ENCODE results near the gene TTC31.

Gene TTC31

DNA sequence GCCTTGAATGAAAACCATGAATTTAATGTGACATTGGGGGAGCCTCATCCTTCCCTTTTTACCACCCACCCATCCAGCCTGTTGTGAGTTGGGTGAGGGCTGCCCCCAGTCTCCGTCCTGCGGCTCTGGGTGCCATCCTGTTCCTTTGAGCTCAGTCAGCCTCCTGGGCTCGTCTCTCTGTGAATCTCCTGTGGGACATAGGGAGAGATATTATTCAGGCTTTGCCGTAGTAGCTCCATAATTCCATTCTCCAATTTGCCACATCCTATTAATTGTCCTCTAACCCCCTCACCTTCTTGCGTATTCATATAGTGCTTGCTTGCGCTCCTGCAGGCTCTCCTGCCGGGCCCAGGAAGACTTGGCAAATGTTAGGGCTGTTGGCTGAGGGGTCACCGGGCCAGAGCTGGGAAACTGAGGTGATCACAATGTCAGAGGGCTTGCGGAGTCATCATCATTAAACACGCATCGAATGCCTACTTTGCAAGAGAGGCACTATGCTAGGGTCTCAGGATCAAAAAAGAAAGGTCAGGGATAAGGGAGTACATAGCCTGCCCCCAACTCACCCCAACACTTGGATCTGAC is 43.9 kb downstream of the TTC31 start:
- H3K9ac ChIP-seq (ENCODE audit: low read length in 5 of 5): no peak overlapping the region
- H3K4me1 ChIP-seq (ENCODE audit: control insufficient read depth in 5 of 5, insufficient read depth in 5 of 5, low read length in 5 of 5): peaks cover 2 to 33% (median 26%) of the 10 kb centered on the region in 5 donors
- H3K36me3 ChIP-seq (ENCODE audit: control insufficient read depth in 5 of 5, insufficient read depth in 5 of 5, low read length in 5 of 5): peaks cover 0 to 37% (median 27%) of the 10 kb centered on the region in 5 donors
- peaks cover 0 to 3% (median 0%) of the 10 kb centered on the region in 5 donors for H3K27me3 ChIP-seq (ENCODE audit: control insufficient read depth in 5 of 5, insufficient read depth in 4 of 5, low read length in 5 of 5)
- no peak overlapping the region for H3K27ac ChIP-seq (ENCODE audit: low read depth, low read length)
- no peak overlapping the region for H3K4me3 ChIP-seq (ENCODE audit: low read depth in 1 of 5, low read length in 5 of 5)
- H3K9me3 ChIP-seq (ENCODE audit: control insufficient read depth in 5 of 5, low read length in 5 of 5): no peaks in the 10 kb centered on the region

DNA sequence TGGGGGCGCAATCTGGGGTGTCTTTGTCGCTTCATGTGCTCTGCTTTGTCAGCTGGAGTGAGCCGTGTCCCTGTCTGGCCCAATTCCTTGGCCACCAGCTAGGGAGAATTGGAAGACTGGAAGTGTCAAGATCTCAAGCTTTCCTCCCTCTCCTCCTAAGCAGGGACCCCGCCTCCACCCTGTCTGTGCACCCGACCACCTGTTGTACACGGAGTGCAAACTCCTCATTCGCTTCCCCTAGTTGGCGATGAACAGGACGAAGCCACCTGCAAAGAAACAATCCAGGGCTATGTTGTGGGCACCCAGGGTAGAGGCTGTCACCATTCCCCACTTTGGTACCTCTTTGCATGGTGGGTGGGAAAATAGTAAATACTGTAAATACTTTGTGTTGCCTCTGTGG is 44.9 kb downstream of the TTC31 start:
- Histone ChIP-seq H3K9me3 (ENCODE audit: control insufficient read depth in 5 of 5, low read length in 5 of 5) (no peaks in the 10 kb centered on the region), H3K4me1 (ENCODE audit: control insufficient read depth in 5 of 5, insufficient read depth in 5 of 5, low read length in 5 of 5) (peaks cover 2 to 39% (median 27%) of the 10 kb centered on the region in 5 donors), H3K27me3 (ENCODE audit: control insufficient read depth in 5 of 5, insufficient read depth in 4 of 5, low read length in 5 of 5) (no peaks in the 10 kb centered on the region), H3K36me3 (ENCODE audit: control insufficient read depth in 5 of 5, insufficient read depth in 5 of 5, low read length in 5 of 5) (peaks cover 0 to 43% (median 34%) of the 10 kb centered on the region in 5 donors), H3K4me3 (ENCODE audit: low read depth in 1 of 5, low read length in 5 of 5) (no peak overlapping the region), H3K9ac (ENCODE audit: low read length in 5 of 5) (no peak overlapping the region), H3K27ac (ENCODE audit: low read depth, low read length) (no peak overlapping the region)

DNA sequence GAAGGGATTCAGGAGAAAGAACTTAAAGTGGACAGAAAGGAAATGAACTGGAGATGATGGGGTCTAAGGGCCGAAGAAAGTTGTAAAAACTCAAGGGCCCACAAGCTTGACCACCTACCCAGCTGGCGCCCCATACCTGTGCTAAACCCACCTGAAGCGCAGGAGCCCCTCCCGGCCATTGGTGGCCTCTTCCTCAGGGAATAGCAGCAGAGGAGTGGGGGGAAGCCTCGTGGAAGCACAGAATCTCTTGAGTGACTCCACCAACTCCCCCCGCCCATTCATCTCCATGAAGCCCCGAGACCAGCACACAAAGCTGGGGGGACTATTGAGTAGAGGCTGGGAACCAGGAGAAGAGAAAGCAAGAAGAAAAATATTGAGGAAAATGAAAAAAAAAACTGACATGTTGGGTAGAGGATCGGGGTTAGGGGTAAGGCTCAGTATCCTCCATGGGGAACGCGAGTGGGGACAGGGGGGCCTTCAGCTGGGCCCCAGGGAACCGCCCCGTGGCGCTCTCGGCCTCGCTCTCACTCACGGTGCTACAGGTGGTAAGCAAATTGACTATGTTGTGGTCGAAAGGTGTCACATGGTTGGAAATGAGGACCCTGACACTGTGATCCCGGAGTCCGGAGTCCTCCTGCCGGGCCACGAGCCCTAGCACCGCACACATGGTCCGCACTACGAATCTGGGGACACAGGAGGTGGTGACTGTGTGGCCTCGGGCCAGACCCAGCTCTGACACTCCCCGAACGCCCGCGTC is 45.9 kb downstream of the TTC31 start:
- Histone ChIP-seq H3K27me3 (ENCODE audit: control insufficient read depth in 5 of 5, insufficient read depth in 4 of 5, low read length in 5 of 5) (no peaks in the 10 kb centered on the region), H3K27ac (ENCODE audit: low read depth, low read length) (peak overlapping the region; percentile 76), H3K9me3 (ENCODE audit: control insufficient read depth in 5 of 5, low read length in 5 of 5) (no peaks in the 10 kb centered on the region), H3K4me3 (ENCODE audit: low read depth in 1 of 5, low read length in 5 of 5) (peak overlapping the region; percentile 66 to 95 (median 83)), H3K9ac (ENCODE audit: low read length in 5 of 5) (peak overlapping the region; percentile 48 to 94 (median 82)), H3K4me1 (ENCODE audit: control insufficient read depth in 5 of 5, insufficient read depth in 5 of 5, low read length in 5 of 5) (peaks cover 2 to 39% (median 27%) of the 10 kb centered on the region in 5 donors), H3K36me3 (ENCODE audit: control insufficient read depth in 5 of 5, insufficient read depth in 5 of 5, low read length in 5 of 5) (peaks cover 0 to 53% (median 44%) of the 10 kb centered on the region in 5 donors)

DNA sequence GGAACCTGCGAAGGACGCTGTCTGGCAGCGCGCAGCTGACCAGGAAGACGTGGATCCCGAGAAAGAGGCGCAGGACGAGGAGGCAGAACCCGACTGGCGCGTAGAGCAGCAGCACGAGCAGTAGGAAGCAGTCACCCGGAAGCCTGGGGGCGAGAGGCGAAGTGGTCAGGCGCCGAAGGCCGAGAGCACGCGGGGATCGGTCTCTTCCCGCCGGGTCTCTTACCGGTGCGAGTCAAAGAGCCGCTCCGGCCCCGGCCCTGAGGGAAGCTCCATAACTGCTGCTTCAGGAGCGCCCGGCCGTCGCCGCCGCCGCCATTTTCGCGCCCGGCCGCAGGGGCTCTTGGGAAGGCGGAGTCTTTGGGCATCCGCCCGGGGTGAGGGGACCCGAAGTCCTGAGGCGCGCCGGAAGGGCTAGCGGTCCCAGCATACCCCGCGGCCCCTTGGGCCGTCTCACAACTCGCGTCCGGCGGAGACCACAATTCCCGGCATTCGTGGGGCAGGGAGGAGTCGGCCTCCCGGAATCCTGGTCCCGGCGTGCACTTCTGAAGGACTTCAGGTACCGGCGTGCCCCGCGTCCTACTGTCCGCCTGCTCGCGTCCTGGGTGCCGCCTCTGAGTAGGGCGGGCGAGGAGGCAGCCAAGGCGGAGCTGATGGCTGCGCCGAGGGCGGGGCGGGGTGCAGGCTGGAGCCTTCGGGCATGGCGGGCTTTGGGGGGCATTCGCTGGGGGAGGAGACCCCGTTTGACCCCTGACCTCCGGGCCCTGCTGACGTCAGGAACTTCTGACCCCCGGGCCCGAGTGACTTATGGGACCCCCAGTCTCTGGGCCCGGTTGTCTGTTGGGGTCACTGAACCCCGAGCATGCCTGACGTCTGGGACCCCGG is 46.7 kb downstream of the TTC31 start, which contains the start of the genes AUP1 and HTRA2:
AUP1 (minus strand) TSS at position 350 of the 882 bp plus-strand sequence; CDS start at position 273, 77 bp downstream.
HTRA2 (plus strand) TSS at position 577 of the 882 bp plus-strand sequence; CDS start at position 651, 74 bp downstream.
- peak within 1 kb of the TSS; percentile 74 to 95 (median 84) for H3K4me3 ChIP-seq (ENCODE audit: low read depth in 1 of 5, low read length in 5 of 5)
- peak within 1 kb of the TSS; percentile 48 to 94 (median 82) for H3K9ac ChIP-seq (ENCODE audit: low read length in 5 of 5)
- peak within 1 kb of the TSS; percentile 76 for H3K27ac ChIP-seq (ENCODE audit: low read depth, low read length)
- H3K27me3 ChIP-seq (ENCODE audit: control insufficient read depth in 5 of 5, insufficient read depth in 4 of 5, low read length in 5 of 5): no peaks in the 10 kb centered on the region
- no peaks in the 10 kb centered on the region for H3K9me3 ChIP-seq (ENCODE audit: control insufficient read depth in 5 of 5, low read length in 5 of 5)
- H3K4me1 ChIP-seq (ENCODE audit: control insufficient read depth in 5 of 5, insufficient read depth in 5 of 5, low read length in 5 of 5): peaks cover 2 to 39% (median 27%) of the 10 kb centered on the region in 5 donors
- peaks cover 0 to 61% (median 44%) of the 10 kb centered on the region in 5 donors for H3K36me3 ChIP-seq (ENCODE audit: control insufficient read depth in 5 of 5, insufficient read depth in 5 of 5, low read length in 5 of 5)

DNA sequence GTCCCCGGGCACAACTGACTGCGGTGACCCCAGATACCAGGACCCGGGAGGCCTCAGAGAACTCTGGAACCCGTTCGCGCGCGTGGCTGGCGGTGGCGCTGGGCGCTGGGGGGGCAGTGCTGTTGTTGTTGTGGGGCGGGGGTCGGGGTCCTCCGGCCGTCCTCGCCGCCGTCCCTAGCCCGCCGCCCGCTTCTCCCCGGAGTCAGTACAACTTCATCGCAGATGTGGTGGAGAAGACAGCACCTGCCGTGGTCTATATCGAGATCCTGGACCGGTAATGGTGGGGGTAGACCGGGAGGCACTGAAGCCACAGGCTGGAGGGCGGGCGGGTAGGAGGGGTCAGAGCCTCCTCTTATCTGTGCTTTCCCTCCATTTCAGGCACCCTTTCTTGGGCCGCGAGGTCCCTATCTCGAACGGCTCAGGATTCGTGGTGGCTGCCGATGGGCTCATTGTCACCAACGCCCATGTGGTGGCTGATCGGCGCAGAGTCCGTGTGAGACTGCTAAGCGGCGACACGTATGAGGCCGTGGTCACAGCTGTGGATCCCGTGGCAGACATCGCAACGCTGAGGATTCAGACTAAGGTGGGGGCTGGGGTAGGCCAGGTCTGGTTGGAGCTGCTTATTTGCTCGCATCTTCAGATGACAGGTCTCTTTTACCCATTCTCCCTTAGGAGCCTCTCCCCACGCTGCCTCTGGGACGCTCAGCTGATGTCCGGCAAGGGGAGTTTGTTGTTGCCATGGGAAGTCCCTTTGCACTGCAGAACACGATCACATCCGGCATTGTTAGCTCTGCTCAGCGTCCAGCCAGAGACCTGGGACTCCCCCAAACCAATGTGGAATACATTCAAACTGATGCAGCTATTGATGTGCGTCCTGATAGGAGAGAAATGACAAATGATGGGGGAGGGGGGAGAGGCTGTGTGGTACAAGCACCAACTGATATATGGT is 47.6 kb downstream of the TTC31 start:
- Histone ChIP-seq H3K27ac (ENCODE audit: low read depth, low read length) (peak overlapping the region; percentile 76), H3K27me3 (ENCODE audit: control insufficient read depth in 5 of 5, insufficient read depth in 4 of 5, low read length in 5 of 5) (no peaks in the 10 kb centered on the region), H3K9me3 (ENCODE audit: control insufficient read depth in 5 of 5, low read length in 5 of 5) (no peaks in the 10 kb centered on the region), H3K4me1 (ENCODE audit: control insufficient read depth in 5 of 5, insufficient read depth in 5 of 5, low read length in 5 of 5) (peaks cover 2 to 39% (median 27%) of the 10 kb centered on the region in 5 donors), H3K36me3 (ENCODE audit: control insufficient read depth in 5 of 5, insufficient read depth in 5 of 5, low read length in 5 of 5) (peaks cover 0 to 58% (median 43%) of the 10 kb centered on the region in 5 donors), H3K9ac (ENCODE audit: low read length in 5 of 5) (peak overlapping the region in 4 of 5 donors; percentile 79 to 83 (median 81)), H3K4me3 (ENCODE audit: low read depth in 1 of 5, low read length in 5 of 5) (peak overlapping the region; percentile 74 to 95 (median 84))

DNA sequence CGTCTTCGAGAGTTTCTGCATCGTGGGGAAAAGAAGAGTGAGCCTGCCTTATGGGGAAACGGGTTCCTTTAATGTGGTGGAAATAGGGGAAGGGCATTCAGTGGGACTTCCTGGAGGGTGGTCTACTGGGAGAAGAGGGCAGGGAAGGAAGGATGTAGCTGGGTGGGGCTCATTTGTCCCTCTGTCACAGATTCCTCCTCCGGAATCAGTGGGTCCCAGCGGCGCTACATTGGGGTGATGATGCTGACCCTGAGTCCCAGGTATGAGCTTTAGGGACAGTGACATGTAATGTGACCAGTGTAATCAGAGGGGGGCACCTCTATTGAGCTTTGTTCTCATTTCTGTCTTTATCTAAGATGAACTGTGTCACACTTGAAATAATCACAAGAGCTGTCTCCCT is 48.8 kb downstream of the TTC31 start:
- Histone ChIP-seq H3K9me3 (ENCODE audit: control insufficient read depth in 5 of 5, low read length in 5 of 5) (no peaks in the 10 kb centered on the region), H3K9ac (ENCODE audit: low read length in 5 of 5) (peak overlapping the region in 1 of 5 donors; percentile 43), H3K4me3 (ENCODE audit: low read depth in 1 of 5, low read length in 5 of 5) (peak overlapping the region in 1 of 5 donors; percentile 84), H3K27ac (ENCODE audit: low read depth, low read length) (no peak overlapping the region), H3K27me3 (ENCODE audit: control insufficient read depth in 5 of 5, insufficient read depth in 4 of 5, low read length in 5 of 5) (no peaks in the 10 kb centered on the region), H3K4me1 (ENCODE audit: control insufficient read depth in 5 of 5, insufficient read depth in 5 of 5, low read length in 5 of 5) (peaks cover 2 to 39% (median 27%) of the 10 kb centered on the region in 5 donors), H3K36me3 (ENCODE audit: control insufficient read depth in 5 of 5, insufficient read depth in 5 of 5, low read length in 5 of 5) (peaks cover 0 to 47% (median 31%) of the 10 kb centered on the region in 5 donors)

DNA sequence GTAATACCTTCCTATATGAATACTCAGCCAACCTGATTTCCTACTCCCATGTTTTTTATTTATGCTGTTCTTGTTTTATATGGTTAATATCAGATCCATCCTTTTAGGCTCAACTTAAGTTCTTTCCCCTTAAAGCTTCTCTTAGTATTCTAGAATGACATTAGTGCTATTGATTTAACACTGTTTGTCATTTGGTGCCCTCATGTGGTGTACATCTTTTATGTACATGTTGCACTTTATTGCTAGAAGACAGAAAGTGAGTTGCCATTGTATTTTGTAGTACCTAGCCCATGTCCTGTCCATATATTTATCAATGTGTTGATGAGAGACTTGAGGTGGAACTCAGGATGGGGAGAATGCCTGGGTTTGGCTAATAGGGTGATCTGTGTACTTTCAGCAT is 49.3 kb downstream of the TTC31 start:
- Histone ChIP-seq H3K9me3 (ENCODE audit: control insufficient read depth in 5 of 5, low read length in 5 of 5) (no peaks in the 10 kb centered on the region), H3K4me1 (ENCODE audit: control insufficient read depth in 5 of 5, insufficient read depth in 5 of 5, low read length in 5 of 5) (peaks cover 2 to 39% (median 27%) of the 10 kb centered on the region in 5 donors), H3K27ac (ENCODE audit: low read depth, low read length) (no peak overlapping the region), H3K9ac (ENCODE audit: low read length in 5 of 5) (no peak overlapping the region), H3K4me3 (ENCODE audit: low read depth in 1 of 5, low read length in 5 of 5) (no peak overlapping the region), H3K36me3 (ENCODE audit: control insufficient read depth in 5 of 5, insufficient read depth in 5 of 5, low read length in 5 of 5) (peaks cover 0 to 42% (median 26%) of the 10 kb centered on the region in 5 donors), H3K27me3 (ENCODE audit: control insufficient read depth in 5 of 5, insufficient read depth in 4 of 5, low read length in 5 of 5) (no peaks in the 10 kb centered on the region)

DNA sequence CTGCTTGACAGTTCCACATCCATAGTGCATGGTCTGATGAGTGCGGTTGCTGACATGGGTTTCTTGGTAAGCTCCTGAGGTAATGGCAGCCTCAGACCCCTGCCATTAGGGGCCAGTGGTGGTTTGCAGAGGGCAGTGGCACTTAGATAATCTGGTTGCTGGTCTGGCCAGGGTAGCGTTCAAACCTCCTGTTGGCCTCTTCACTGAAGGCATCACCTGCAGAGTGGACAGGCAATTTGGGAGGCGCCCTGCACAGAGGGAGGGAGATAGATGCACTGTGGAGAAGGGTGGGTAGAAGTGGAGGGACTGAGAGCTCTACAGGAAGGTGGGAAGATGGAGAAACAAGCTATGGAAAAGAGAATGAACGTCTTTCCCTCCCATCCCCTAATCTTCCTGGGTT is 50.6 kb downstream of the TTC31 start:
- Histone ChIP-seq H3K36me3 (ENCODE audit: control insufficient read depth in 5 of 5, insufficient read depth in 5 of 5, low read length in 5 of 5) (peaks cover 0 to 30% (median 16%) of the 10 kb centered on the region in 5 donors), H3K4me3 (ENCODE audit: low read depth in 1 of 5, low read length in 5 of 5) (no peak overlapping the region)

DNA sequence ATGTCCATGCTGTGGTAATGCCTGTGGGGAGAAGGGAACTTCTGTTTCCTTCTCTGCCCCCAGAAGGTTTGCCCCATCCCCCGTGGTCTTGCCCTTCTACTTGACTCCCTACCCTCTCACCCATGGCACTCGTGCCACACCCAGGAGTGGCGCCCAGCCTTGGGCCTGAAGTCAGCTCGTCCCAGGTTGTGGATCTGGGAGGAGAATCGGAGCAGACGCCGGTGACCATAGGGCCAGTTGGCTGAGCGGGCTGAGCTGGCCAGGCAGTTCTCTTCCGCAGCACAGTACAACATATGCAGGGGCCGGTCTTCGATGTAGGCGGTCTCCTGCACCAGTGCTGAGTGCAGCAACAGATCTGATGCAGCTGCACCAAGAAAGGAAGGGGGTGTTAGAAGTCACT is 51.5 kb downstream of the TTC31 start:
- Histone ChIP-seq H3K9ac (ENCODE audit: low read length in 5 of 5) (no peak overlapping the region), H3K27ac (ENCODE audit: low read depth, low read length) (no peak overlapping the region), H3K27me3 (ENCODE audit: control insufficient read depth in 5 of 5, insufficient read depth in 4 of 5, low read length in 5 of 5) (no peaks in the 10 kb centered on the region), H3K36me3 (ENCODE audit: control insufficient read depth in 5 of 5, insufficient read depth in 5 of 5, low read length in 5 of 5) (peaks cover 0 to 30% (median 16%) of the 10 kb centered on the region in 5 donors), H3K4me3 (ENCODE audit: low read depth in 1 of 5, low read length in 5 of 5) (no peak overlapping the region), H3K9me3 (ENCODE audit: control insufficient read depth in 5 of 5, low read length in 5 of 5) (no peaks in the 10 kb centered on the region), H3K4me1 (ENCODE audit: control insufficient read depth in 5 of 5, insufficient read depth in 5 of 5, low read length in 5 of 5) (peaks cover 0 to 25% (median 15%) of the 10 kb centered on the region in 5 donors)

More for the DNA sequence above, 50.6 kb downstream of the TTC31 start:
- H3K9ac ChIP-seq (ENCODE audit: low read length in 5 of 5): no peak overlapping the region
- H3K4me1 ChIP-seq (ENCODE audit: control insufficient read depth in 5 of 5, insufficient read depth in 5 of 5, low read length in 5 of 5): peaks cover 0 to 33% (median 22%) of the 10 kb centered on the region in 5 donors
- no peaks in the 10 kb centered on the region for H3K27me3 ChIP-seq (ENCODE audit: control insufficient read depth in 5 of 5, insufficient read depth in 4 of 5, low read length in 5 of 5)
- no peaks in the 10 kb centered on the region for H3K9me3 ChIP-seq (ENCODE audit: control insufficient read depth in 5 of 5, low read length in 5 of 5)
- H3K27ac ChIP-seq (ENCODE audit: low read depth, low read length): no peak overlapping the region
